Nasal cavity respiratory epithelium epithelial cell of viscerocranial mucosa (primary cell): ENCODE data around the gene HRH3. TPM values are rescaled to one million over a fixed set of nuclear protein-coding genes. Genes with fewer than 3 reads are reported as not detected.

Source experiments
- total RNA-seq: library from RNA; depleted of rRNA; stranded (reverse); fragments of >200 nt; gene quantifications from 2 replicates; pipeline ENCODE4 v1.2.3, GENCODE V29; 2014

The HRH3 gene
- total RNA-seq = not detected in 2 replicates

GRCh38 chr20:62219992-62220665 is at the start of gene HRH3:
Gene HRH3, minus strand, starts transcription at chr20:62220278. Its CDS starts 308 bp downstream, at chr20:62219970.

GRCh38 chr20:62237801-62238568 is 17.9 kb upstream of the HRH3 start, which contains the start of gene OSBPL2:
Gene OSBPL2, plus strand, starts transcription at chr20:62238521. Its CDS starts 17,664 bp downstream, at chr20:62256185.

GRCh38 chr20:62182469-62183425 is 37.3 kb downstream of the HRH3 start, which contains the start of gene MTG2:
Gene MTG2, plus strand, starts transcription at chr20:62183028. Its CDS starts 10,393 bp downstream, at chr20:62193421.

Other genes starting within 250 kb of the HRH3 start
- 3.4 and 11.2 TPM in 2 replicates for gene TAF4, start 154.4 kb downstream of the HRH3 start, total RNA-seq
- 54.5 and 59.8 TPM in 2 replicates for gene LSM14B, start 97.8 kb downstream of the HRH3 start, total RNA-seq
- gene PSMA7, start 76.9 kb downstream of the HRH3 start, total RNA-seq = 358 and 369 TPM in 2 replicates
- gene SS18L1, start 76.5 kb downstream of the HRH3 start, total RNA-seq = 11.3 and 21.9 TPM in 2 replicates
- gene MTG2, start 37.2 kb downstream of the HRH3 start, total RNA-seq = 19.9 and 21.2 TPM in 2 replicates
- gene OSBPL2, start 18.2 kb upstream of the HRH3 start, total RNA-seq = 48.9 and 67.8 TPM in 2 replicates
- 100 and 124 TPM in 2 replicates for gene ADRM1, start 82.7 kb upstream of the HRH3 start, total RNA-seq
- 50.9 and 289 TPM in 2 replicates for gene LAMA5, start 147.0 kb upstream of the HRH3 start, total RNA-seq
- 541 and 1,127 TPM in 2 replicates for gene RPS21, start 166.8 kb upstream of the HRH3 start, total RNA-seq
- 1.0 and 3.2 TPM in 2 replicates for gene CABLES2, start 187.0 kb upstream of the HRH3 start, total RNA-seq
- gene RBBP8NL, start 207.3 kb upstream of the HRH3 start, total RNA-seq = under 0.01 and 1.1 TPM in 2 replicates